ENCODE data around the gene LCN1. TPM values are rescaled to one million over a fixed set of nuclear protein-coding genes. Genes with fewer than 3 reads are reported as not detected.

Gene LCN1
- polyA plus RNA-seq, 3 donors, result not detected

- H3K4me1 ChIP-seq (ENCODE audit: control insufficient read depth in 1 of 2, insufficient read depth in 2 of 2, low read length in 2 of 2), result peaks cover 11% of the 10 kb centered on the region in 2 donors
- intact Hi-C loops (cut with micrococcal nuclease), result no loop called here
- peak overlapping the region; percentile 72 for H3K4me2 ChIP-seq (replicated peaks; ENCODE audit: extremely low read depth, low read length, poor library complexity, severe bottlenecking)
- H3K27ac ChIP-seq (ENCODE audit: low read depth in 1 of 2, low read length in 2 of 2), result no peak overlapping the region
- peak overlapping the region; percentile 11 to 66 (median 23) for H3K4me3 ChIP-seq (replicated peaks in 1 of 3; ENCODE audit: low read depth in 2 of 3, low read length in 3 of 3)
- under 1% methylated on average over 64 of the region's 64 CpGs for WGBS (ENCODE audit: insufficient coverage)
- H3K9ac ChIP-seq (ENCODE audit: insufficient read depth, low read length, poor library complexity, severe bottlenecking), result no peak overlapping the region
- Mint-ChIP-seq H3K27ac (peak overlapping the region in 3 of 7 donors; percentile 43 to 72 (median 54)), H3K27me3 (ENCODE audit: low read depth in 3 of 3) (peaks cover 20 to 34% (median 20%) of the 10 kb centered on the region in 3 donors), H3K9me3 (no peaks in the 10 kb centered on the region), H3K4me1 (peaks cover 12% of the 10 kb centered on the region), H3K36me3 (peaks cover 2 to 6% of the 10 kb centered on the region in 2 donors), H3K4me3 (peak overlapping the region; percentile 89 to 95)
- TF ChIP-seq CTCF (IDR thresholded peaks at IDR 0.05), result peak; percentile 15
- peak; percentile 17 to 29 (median 18) for DNase-seq
- H4K20me1 ChIP-seq (ENCODE audit: insufficient read depth, low read length), result peaks cover 5% of the 10 kb centered on the region
- peak overlapping the region; percentile 61 for H2AFZ ChIP-seq (ENCODE audit: insufficient read depth, low read depth, low read length, poor library complexity, severe bottlenecking)
- H3K36me3 ChIP-seq (replicated peaks in 1 of 2; ENCODE audit: control insufficient read depth in 1 of 2, insufficient read depth in 2 of 2, low read length in 2 of 2), result peaks cover 0 to 7% of the 10 kb centered on the region in 2 donors
- H3K27me3 ChIP-seq (ENCODE audit: control insufficient read depth in 2 of 2, insufficient read depth in 2 of 2, low read length in 2 of 2), result peaks cover 0 to 17% of the 10 kb centered on the region in 2 donors
- peaks cover 4% of the 10 kb centered on the region for H3K79me2 ChIP-seq (ENCODE audit: insufficient read depth, low read length)
- H3K9me3 ChIP-seq (replicated peaks in 1 of 2; ENCODE audit: control insufficient read depth in 1 of 2, insufficient read depth in 1 of 2, low read length in 2 of 2), result no peaks in the 10 kb centered on the region
These were observed 42.3 kb upstream of the LCN1 start for GRCh38 chr9:135478829-135479468.

- intact Hi-C loops (cut with micrococcal nuclease), result no loop called here
- H3K4me2 ChIP-seq (replicated peaks; ENCODE audit: extremely low read depth, low read length, poor library complexity, severe bottlenecking), result peak within 1 kb of the TSS; percentile 93
- peaks cover 4% of the 10 kb centered on the region for H3K79me2 ChIP-seq (ENCODE audit: insufficient read depth, low read length)
- peaks cover 8 to 12% of the 10 kb centered on the region in 2 donors for H3K36me3 Mint-ChIP-seq
- no peak within 1 kb of the TSS for H3K27ac ChIP-seq (ENCODE audit: low read depth in 1 of 2, low read length in 2 of 2)
- H3K4me1 Mint-ChIP-seq, result peaks cover 12% of the 10 kb centered on the region
- no peak for DNase-seq
- peak within 1 kb of the TSS; percentile 89 to 95 for H3K4me3 Mint-ChIP-seq
- H4K20me1 ChIP-seq (ENCODE audit: insufficient read depth, low read length), result peaks cover 5% of the 10 kb centered on the region
- peak within 1 kb of the TSS; percentile 60 to 87 (median 62) for H3K4me3 ChIP-seq (replicated peaks in 1 of 3; ENCODE audit: low read depth in 2 of 3, low read length in 3 of 3)
- H3K9ac ChIP-seq (ENCODE audit: insufficient read depth, low read length, poor library complexity, severe bottlenecking), result peak within 1 kb of the TSS; percentile 69
- H3K4me1 ChIP-seq (ENCODE audit: control insufficient read depth in 1 of 2, insufficient read depth in 2 of 2, low read length in 2 of 2), result peaks cover 11% of the 10 kb centered on the region in 2 donors
- WGBS (ENCODE audit: insufficient coverage), result 0% methylated on average over 69 of the region's 103 CpGs
- H3K27ac Mint-ChIP-seq, result peak within 1 kb of the TSS in 3 of 7 donors; percentile 43 to 72 (median 54)
- no peaks in the 10 kb centered on the region for H3K9me3 Mint-ChIP-seq
- H3K27me3 Mint-ChIP-seq (ENCODE audit: low read depth in 3 of 3), result peaks cover 19 to 34% (median 20%) of the 10 kb centered on the region in 3 donors
- H3K27me3 ChIP-seq (ENCODE audit: control insufficient read depth in 2 of 2, insufficient read depth in 2 of 2, low read length in 2 of 2), result peaks cover 0 to 17% of the 10 kb centered on the region in 2 donors
- no peak for TF ChIP-seq CTCF (IDR thresholded peaks at IDR 0.05)
- peak within 1 kb of the TSS; percentile 87 for H2AFZ ChIP-seq (ENCODE audit: insufficient read depth, low read depth, low read length, poor library complexity, severe bottlenecking)
- H3K36me3 ChIP-seq (replicated peaks in 1 of 2; ENCODE audit: control insufficient read depth in 1 of 2, insufficient read depth in 2 of 2, low read length in 2 of 2), result peaks cover 4 to 14% of the 10 kb centered on the region in 2 donors
- H3K9me3 ChIP-seq (replicated peaks in 1 of 2; ENCODE audit: control insufficient read depth in 1 of 2, insufficient read depth in 1 of 2, low read length in 2 of 2), result no peaks in the 10 kb centered on the region
These were observed 41.7 kb upstream of the LCN1 start, which contains the start of gene PPP1R26 for GRCh38 chr9:135479469-135480052. Gene PPP1R26 (plus strand): TSS chr9:135479782. CDS start chr9:135484511, 4,729 bp downstream.

Data from CD14-positive monocyte (primary cell).